ENCODE measurements around the gene RHBDL3.

DNA sequence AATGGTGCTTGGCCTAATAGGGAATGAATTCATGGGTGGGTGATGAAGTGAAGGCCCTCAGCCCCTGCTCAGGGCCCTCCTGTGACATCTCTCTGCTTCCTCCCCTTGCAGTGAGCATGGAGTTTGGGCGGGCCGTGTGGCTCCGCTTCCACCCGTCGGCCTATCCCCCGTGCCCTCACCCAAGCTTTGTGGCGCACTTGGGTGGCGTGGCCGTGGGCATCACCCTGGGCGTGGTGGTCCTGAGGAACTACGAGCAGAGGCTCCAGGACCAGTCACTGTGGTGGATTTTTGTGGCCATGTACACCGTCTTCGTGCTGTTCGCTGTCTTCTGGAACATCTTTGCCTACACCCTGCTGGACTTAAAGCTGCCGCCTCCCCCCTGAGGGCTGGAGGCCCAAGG, 55.2 kb downstream of the RHBDL3 start:
- TF ChIP-seq CTCF (IDR thresholded peaks at IDR 0.05) (no peak), POLR2A (IDR thresholded peaks at IDR 0.05) (no peak)

Measured in uterus (tissue), 2 donors.